BLaER1 (cell line): ENCODE results near the gene ADH1B.

Experiments
- H3K27ac ChIP-seq: shearing (Covaris generic); formaldehyde crosslinking; 2 replicates; pipeline ENCODE4 v1.8.1; 2022
- H3K27me3 ChIP-seq: shearing (Covaris generic); formaldehyde crosslinking; 2 replicates; pipeline ENCODE4 v1.8.1; 2022
- H3K36me3 ChIP-seq: shearing (Covaris generic); formaldehyde crosslinking; 2 replicates; pipeline ENCODE4 v1.8.1; 2022
- H3K4me1 ChIP-seq: shearing (Covaris generic); formaldehyde crosslinking; 2 replicates; pipeline ENCODE4 v1.8.1; 2022
- H3K4me2 ChIP-seq: shearing (Covaris generic); formaldehyde crosslinking; 2 replicates; pipeline ENCODE4 v1.8.1; 2022
- H3K4me3 ChIP-seq: shearing (Covaris generic); formaldehyde crosslinking; 2 replicates; pipeline ENCODE4 v1.8.1; 2022
- H3K9ac ChIP-seq: shearing (Covaris generic); formaldehyde crosslinking; 2 replicates; pipeline ENCODE4 v1.8.1; 2022
- H3K9me3 ChIP-seq: shearing (Covaris generic); formaldehyde crosslinking; 2 replicates; pipeline ENCODE4 v1.8.1; 2022
- H4K20me1 ChIP-seq: shearing (Covaris generic); formaldehyde crosslinking; 2 replicates; pipeline ENCODE4 v1.8.1; 2022
- Cebpa-rat ChIP-seq: shearing (Covaris generic); IDR thresholded peaks from 2 replicates; pipeline ENCODE4 v1.8.1; 2022

ADH1B gene

GRCh38 chr4:99300934-99301333 lies 20.3 kb downstream of the ADH1B start:
- no peak overlapping the region for H3K9ac ChIP-seq
- H3K27me3 ChIP-seq: no peaks in the 10 kb centered on the region
- H3K27ac ChIP-seq: no peak overlapping the region
- no peaks in the 10 kb centered on the region for H3K36me3 ChIP-seq
- H3K9me3 ChIP-seq: no peaks in the 10 kb centered on the region
- H4K20me1 ChIP-seq: no peaks in the 10 kb centered on the region
- no peak overlapping the region for H3K4me3 ChIP-seq
- H3K4me1 ChIP-seq: no peaks in the 10 kb centered on the region
- no peak for TF ChIP-seq Cebpa-rat
- H3K4me2 ChIP-seq: no peak overlapping the region

- H3K9me3 ChIP-seq: no peaks in the 10 kb centered on the region
- H3K9ac ChIP-seq: no peak overlapping the region
- no peaks in the 10 kb centered on the region for H3K27me3 ChIP-seq
- no peak for TF ChIP-seq Cebpa-rat
- no peaks in the 10 kb centered on the region for H3K36me3 ChIP-seq
- no peak overlapping the region for H3K27ac ChIP-seq
- H3K4me2 ChIP-seq: no peak overlapping the region
- H3K4me3 ChIP-seq: no peak overlapping the region
- H3K4me1 ChIP-seq: no peaks in the 10 kb centered on the region
- H4K20me1 ChIP-seq: no peaks in the 10 kb centered on the region
Observed at GRCh38 chr4:99293357-99293756, 27.8 kb downstream of the ADH1B start.

DNA sequence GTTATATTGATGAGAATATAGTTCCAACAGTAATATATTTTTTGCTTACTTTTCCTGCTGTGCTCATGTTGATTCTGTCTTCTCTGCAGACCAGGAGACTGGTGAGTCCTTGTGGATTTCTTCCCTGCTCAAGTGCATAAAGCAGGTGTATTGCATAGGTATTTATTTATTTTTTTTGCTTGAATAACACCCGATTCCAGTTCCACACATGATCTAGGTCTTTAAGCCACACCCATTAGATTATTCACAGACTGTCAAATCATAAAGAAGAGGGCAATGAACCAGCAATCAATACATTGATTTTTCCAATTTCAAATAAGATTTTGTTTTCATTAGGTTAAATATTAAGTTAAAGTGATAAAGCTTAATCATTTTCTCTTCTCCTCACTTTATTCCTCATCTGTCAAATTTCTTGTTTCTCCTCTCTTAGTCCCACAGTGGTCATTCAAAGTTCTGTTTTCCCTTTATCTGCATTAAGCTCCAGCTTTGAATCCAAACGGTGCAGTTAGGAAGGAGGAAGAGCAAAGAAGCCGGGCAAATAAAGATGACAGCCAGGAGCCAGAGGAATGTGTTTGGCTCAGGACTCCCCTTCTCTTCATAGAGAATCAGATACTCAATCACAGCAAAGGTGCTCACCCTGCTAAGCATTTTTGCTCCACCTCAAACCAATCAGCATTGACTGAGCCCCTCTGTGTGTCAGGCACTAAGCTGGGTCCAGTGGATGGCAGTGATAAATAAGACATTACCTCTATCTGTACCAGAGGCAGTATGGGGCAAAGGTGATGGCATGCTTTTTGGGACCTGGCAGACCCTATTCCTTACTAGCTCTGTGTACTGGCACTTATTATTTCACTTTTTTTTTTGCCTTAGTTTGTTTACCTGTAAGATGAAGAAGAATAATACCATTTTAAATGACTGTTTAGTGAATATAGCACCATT lies 30.1 kb downstream of the ADH1B start, which contains the start of gene ADH1A:
Gene ADH1A (minus strand): TSS at position 138 of the 939 bp plus-strand sequence. CDS start 71 bp downstream, at position 67.
- Histone ChIP-seq H3K36me3 (no peaks in the 10 kb centered on the region), H3K4me1 (no peaks in the 10 kb centered on the region), H3K9me3 (no peaks in the 10 kb centered on the region), H4K20me1 (no peaks in the 10 kb centered on the region), H3K9ac (no peak within 1 kb of the TSS), H3K4me2 (no peak within 1 kb of the TSS), H3K27ac (no peak within 1 kb of the TSS), H3K4me3 (no peak within 1 kb of the TSS), H3K27me3 (no peaks in the 10 kb centered on the region)
- no peak for TF ChIP-seq Cebpa-rat

DNA sequence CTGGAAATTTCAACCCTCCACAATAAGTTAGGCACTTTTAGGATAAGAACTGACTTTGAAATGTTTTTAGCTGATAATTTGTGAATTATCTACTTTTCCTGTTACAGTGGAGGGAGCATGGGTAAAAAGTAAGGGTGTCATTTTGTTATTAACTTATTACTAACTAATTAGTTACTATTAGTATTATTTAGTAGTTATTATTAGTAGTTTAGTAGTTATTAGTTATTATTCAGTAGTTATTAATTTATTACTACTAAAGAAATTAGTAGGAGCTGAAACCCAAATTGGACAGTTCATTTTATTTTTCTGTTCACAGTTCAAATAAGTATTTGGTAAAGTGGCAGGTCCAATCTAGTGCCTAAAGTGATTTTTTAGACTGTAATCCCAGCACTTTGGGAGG lies 35.8 kb downstream of the ADH1B start:
- Histone ChIP-seq H4K20me1 (no peaks in the 10 kb centered on the region), H3K9me3 (no peaks in the 10 kb centered on the region), H3K36me3 (no peaks in the 10 kb centered on the region), H3K9ac (no peak overlapping the region), H3K27ac (no peak overlapping the region), H3K4me2 (no peak overlapping the region), H3K27me3 (no peaks in the 10 kb centered on the region), H3K4me1 (no peaks in the 10 kb centered on the region), H3K4me3 (no peak overlapping the region)
- no peak for TF ChIP-seq Cebpa-rat

DNA sequence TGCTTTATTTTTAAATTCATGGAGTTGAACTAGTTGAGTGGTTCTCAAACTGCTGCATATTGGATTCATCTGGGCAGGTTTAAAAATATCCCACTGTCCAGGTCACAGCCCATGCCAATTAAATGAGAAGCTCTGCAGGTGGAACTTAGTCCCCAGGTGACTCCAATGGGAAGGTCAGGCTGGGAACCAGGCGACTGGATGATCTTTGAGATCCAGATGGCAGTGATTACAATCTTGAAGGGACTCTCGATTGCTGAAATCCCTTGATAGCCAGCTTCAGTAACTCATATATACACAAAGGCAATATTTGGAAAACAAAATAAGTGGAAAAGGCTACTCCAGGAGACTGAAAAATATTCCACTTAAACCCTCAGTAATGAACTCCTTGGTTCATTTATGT lies 38.5 kb downstream of the ADH1B start:
- H3K27ac ChIP-seq: no peak overlapping the region
- H3K9me3 ChIP-seq: no peaks in the 10 kb centered on the region
- TF ChIP-seq Cebpa-rat: no peak
- H3K27me3 ChIP-seq: no peaks in the 10 kb centered on the region
- H3K9ac ChIP-seq: no peak overlapping the region
- no peak overlapping the region for H3K4me3 ChIP-seq
- no peaks in the 10 kb centered on the region for H4K20me1 ChIP-seq
- H3K36me3 ChIP-seq: no peaks in the 10 kb centered on the region
- H3K4me2 ChIP-seq: no peak overlapping the region
- no peaks in the 10 kb centered on the region for H3K4me1 ChIP-seq

GRCh38 chr4:99281261-99281660 lies 39.9 kb downstream of the ADH1B start:
- no peak overlapping the region for H3K4me2 ChIP-seq
- H4K20me1 ChIP-seq: no peaks in the 10 kb centered on the region
- H3K27me3 ChIP-seq: no peaks in the 10 kb centered on the region
- H3K9me3 ChIP-seq: no peaks in the 10 kb centered on the region
- no peak overlapping the region for H3K4me3 ChIP-seq
- TF ChIP-seq Cebpa-rat: no peak
- H3K36me3 ChIP-seq: no peaks in the 10 kb centered on the region
- H3K9ac ChIP-seq: no peak overlapping the region
- H3K27ac ChIP-seq: no peak overlapping the region
- no peaks in the 10 kb centered on the region for H3K4me1 ChIP-seq

DNA sequence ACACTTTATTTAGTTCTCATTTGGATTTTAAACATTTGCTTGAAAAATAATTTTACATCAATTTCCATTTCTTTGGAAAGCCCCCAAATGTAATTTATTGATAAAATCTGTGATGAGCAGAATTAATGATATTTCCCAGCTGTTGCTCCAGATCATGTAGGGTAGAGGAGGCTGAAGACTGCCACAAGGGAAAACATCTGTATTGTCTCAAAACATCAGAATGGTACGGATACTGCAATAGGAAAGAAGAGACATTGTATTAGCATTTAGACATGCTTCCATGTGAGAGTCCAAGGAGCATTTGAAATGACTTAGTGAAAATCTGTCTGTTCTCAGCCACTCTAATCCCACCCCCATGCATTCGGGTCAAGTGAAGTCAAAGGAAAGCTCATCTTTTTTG lies 44.8 kb downstream of the ADH1B start:
- no peak overlapping the region for H3K4me3 ChIP-seq
- no peaks in the 10 kb centered on the region for H4K20me1 ChIP-seq
- no peaks in the 10 kb centered on the region for H3K4me1 ChIP-seq
- H3K9ac ChIP-seq: no peak overlapping the region
- no peak for TF ChIP-seq Cebpa-rat
- no peaks in the 10 kb centered on the region for H3K9me3 ChIP-seq
- H3K4me2 ChIP-seq: no peak overlapping the region
- H3K36me3 ChIP-seq: no peaks in the 10 kb centered on the region
- no peak overlapping the region for H3K27ac ChIP-seq
- H3K27me3 ChIP-seq: no peaks in the 10 kb centered on the region

DNA sequence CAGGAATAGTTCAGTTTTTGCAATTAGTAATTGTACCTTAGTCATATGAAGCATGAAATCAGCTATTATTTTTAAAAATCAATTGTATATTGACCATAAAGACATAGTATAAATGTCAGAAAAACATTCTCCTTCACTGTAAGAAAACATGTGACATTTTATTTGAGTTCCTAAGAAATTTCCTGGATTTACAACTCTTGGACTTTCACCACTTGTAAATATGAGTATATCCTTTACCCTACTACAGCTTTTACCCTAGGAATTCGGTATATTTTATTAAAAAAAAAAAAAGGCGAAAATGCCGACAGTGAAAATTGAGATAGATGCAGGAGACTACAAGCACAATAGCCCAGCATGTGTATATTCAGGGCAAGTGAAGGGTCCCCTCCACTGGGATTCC lies 45.3 kb downstream of the ADH1B start:
- no peak overlapping the region for H3K4me2 ChIP-seq

DNA sequence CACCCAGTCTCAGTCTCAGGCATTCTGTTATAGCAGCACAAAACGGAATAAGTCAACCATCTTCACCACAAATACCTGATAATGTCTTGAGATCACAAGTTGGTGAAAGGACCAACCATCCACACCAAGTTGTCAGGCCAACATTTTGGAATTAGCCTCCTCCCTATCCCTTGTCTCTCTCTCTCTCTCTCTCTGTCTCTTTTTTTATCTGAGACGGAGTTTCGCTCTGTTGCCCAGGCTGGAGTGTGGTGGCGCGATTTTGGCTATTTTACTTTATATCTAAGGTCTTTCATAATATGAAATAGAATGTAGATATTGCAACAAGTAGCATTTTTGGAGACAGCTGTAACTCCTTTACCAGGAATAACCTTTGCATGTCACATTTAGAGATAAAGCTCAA lies 46.2 kb downstream of the ADH1B start:
- no peaks in the 10 kb centered on the region for H3K9me3 ChIP-seq
- H3K4me3 ChIP-seq: no peak overlapping the region
- H3K9ac ChIP-seq: no peak overlapping the region
- no peak overlapping the region for H3K27ac ChIP-seq
- H3K4me2 ChIP-seq: no peak overlapping the region
- H3K4me1 ChIP-seq: no peaks in the 10 kb centered on the region
- no peaks in the 10 kb centered on the region for H3K36me3 ChIP-seq
- no peak for TF ChIP-seq Cebpa-rat
- H3K27me3 ChIP-seq: no peaks in the 10 kb centered on the region
- H4K20me1 ChIP-seq: no peaks in the 10 kb centered on the region

More for the DNA sequence above, 45.3 kb downstream of the ADH1B start:
- no peaks in the 10 kb centered on the region for H3K27me3 ChIP-seq
- no peak overlapping the region for H3K27ac ChIP-seq
- H3K4me3 ChIP-seq: no peak overlapping the region
- no peaks in the 10 kb centered on the region for H3K4me1 ChIP-seq
- H3K36me3 ChIP-seq: no peaks in the 10 kb centered on the region
- H3K9ac ChIP-seq: no peak overlapping the region
- H4K20me1 ChIP-seq: no peaks in the 10 kb centered on the region
- no peaks in the 10 kb centered on the region for H3K9me3 ChIP-seq
- no peak for TF ChIP-seq Cebpa-rat

DNA sequence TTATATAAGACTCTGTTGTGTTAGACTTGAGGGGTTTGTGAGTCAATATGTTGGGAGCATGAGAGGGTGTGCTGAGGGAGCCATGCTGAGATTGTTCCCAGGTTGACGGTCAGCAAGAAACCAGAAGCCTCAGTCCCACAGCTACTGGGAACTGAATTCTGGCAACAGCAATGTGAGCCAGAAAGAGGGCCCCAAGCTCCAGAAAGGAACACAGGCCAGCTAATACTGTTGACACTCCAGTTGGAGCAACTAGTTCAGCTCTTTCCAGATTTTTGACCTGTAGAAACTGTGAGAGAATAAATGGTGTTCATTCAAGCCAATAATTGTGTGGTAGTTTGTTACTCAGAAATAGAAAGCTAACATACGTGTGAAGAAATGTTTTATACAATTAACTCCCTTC lies 47.5 kb downstream of the ADH1B start:
- H4K20me1 ChIP-seq: no peaks in the 10 kb centered on the region
- H3K27me3 ChIP-seq: no peaks in the 10 kb centered on the region
- no peak for TF ChIP-seq Cebpa-rat
- H3K9ac ChIP-seq: no peak overlapping the region
- no peak overlapping the region for H3K4me2 ChIP-seq
- H3K4me3 ChIP-seq: no peak overlapping the region
- no peaks in the 10 kb centered on the region for H3K9me3 ChIP-seq
- no peaks in the 10 kb centered on the region for H3K36me3 ChIP-seq
- no peaks in the 10 kb centered on the region for H3K4me1 ChIP-seq
- no peak overlapping the region for H3K27ac ChIP-seq
